Measurements from ENCODE around the gene XRCC4.

The XRCC4 gene

DNA sequence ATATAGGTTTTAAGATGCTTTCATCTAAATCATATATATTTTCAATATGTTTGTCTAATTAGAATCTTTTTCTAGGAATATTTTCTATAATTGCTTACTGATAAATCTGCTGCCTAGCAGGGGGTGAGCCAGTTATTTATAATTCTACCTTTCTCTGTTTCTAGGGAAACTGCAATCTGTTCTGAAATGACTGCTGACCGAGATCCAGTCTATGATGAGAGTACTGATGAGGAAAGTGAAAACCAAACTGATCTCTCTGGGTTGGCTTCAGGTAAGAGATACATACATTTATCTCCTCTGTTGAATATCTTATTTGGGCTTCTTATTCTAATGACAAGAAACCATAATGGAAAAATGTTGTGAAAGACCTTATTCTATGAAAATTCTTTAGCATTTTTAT is 127.3 kb downstream of the XRCC4 start:
- no peak for FAIRE-seq
- DNase-seq (ENCODE audit: insufficient read length), result no peak
- no peak for TF ChIP-seq POLR2AphosphoS5 (IDR thresholded peaks at IDR 0.05; ENCODE audit: low read depth, low read length)

GRCh38 chr5:83209963-83210362 is 132.6 kb downstream of the XRCC4 start:
- DNase-seq (ENCODE audit: insufficient read length) (no peak), FAIRE-seq (no peak)
- TF ChIP-seq POLR2A (IDR thresholded peaks at IDR 0.05; ENCODE audit: low read depth, low read length) (no peak), TAF1 (IDR thresholded peaks at IDR 0.05; ENCODE audit: borderline replicate concordance, low read depth, low read length) (no peak), POLR2AphosphoS5 (IDR thresholded peaks at IDR 0.05; ENCODE audit: low read depth, low read length) (no peak)

- TF ChIP-seq POLR2A (IDR thresholded peaks at IDR 0.05; ENCODE audit: low read depth, low read length) (no peak), TAF1 (IDR thresholded peaks at IDR 0.05; ENCODE audit: borderline replicate concordance, low read depth, low read length) (no peak), POLR2AphosphoS5 (IDR thresholded peaks at IDR 0.05; ENCODE audit: low read depth, low read length) (no peak)
- FAIRE-seq (no peak), DNase-seq (ENCODE audit: insufficient read length) (no peak)
Observed at GRCh38 chr5:83219077-83219476, 141.7 kb downstream of the XRCC4 start.

GRCh38 chr5:83219495-83219894 is 142.1 kb downstream of the XRCC4 start:
- no peak for TF ChIP-seq POLR2AphosphoS5 (IDR thresholded peaks at IDR 0.05; ENCODE audit: low read depth, low read length)
- no peak for TF ChIP-seq TAF1 (IDR thresholded peaks at IDR 0.05; ENCODE audit: borderline replicate concordance, low read depth, low read length)
- TF ChIP-seq POLR2A (IDR thresholded peaks at IDR 0.05; ENCODE audit: low read depth, low read length), result no peak
- DNase-seq (ENCODE audit: insufficient read length), result no peak
- no peak for FAIRE-seq

DNA sequence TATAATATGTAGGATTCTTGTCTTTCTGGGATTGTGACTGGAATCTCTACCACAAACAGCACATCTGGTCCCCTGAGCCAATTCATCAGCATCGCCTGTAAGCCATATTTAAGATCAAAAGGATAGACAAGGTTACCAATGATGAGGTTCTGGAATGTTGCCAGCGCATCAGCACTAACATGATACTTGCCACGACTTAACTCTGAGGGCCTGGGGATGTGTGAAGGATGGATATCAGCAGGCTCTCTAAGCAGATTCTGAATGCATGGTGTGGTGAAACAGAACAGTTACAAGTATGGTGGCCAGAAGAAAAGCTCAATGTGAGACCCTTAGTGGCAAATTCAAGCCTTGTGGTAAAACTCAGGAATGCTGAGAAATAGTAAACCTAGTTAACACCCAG is 143.0 kb downstream of the XRCC4 start:
- no peak for TF ChIP-seq POLR2A (IDR thresholded peaks at IDR 0.05; ENCODE audit: low read depth, low read length)
- no peak for TF ChIP-seq POLR2AphosphoS5 (IDR thresholded peaks at IDR 0.05; ENCODE audit: low read depth, low read length)
- no peak for TF ChIP-seq TAF1 (IDR thresholded peaks at IDR 0.05; ENCODE audit: borderline replicate concordance, low read depth, low read length)
- no peak for DNase-seq (ENCODE audit: insufficient read length)

GRCh38 chr5:83222906-83223305 is 145.6 kb downstream of the XRCC4 start:
- FAIRE-seq (no peak), DNase-seq (ENCODE audit: insufficient read length) (no peak)
- no peak for TF ChIP-seq TAF1 (IDR thresholded peaks at IDR 0.05; ENCODE audit: borderline replicate concordance, low read depth, low read length)
- no peak for TF ChIP-seq POLR2A (IDR thresholded peaks at IDR 0.05; ENCODE audit: low read depth, low read length)
- no peak for TF ChIP-seq POLR2AphosphoS5 (IDR thresholded peaks at IDR 0.05; ENCODE audit: low read depth, low read length)

More for the DNA sequence above, 143.0 kb downstream of the XRCC4 start:
- FAIRE-seq, result no peak

GRCh38 chr5:83227611-83228010 is 150.3 kb downstream of the XRCC4 start:
- TF ChIP-seq POLR2A (IDR thresholded peaks at IDR 0.05; ENCODE audit: low read depth, low read length) (no peak), POLR2AphosphoS5 (IDR thresholded peaks at IDR 0.05; ENCODE audit: low read depth, low read length) (no peak), TAF1 (IDR thresholded peaks at IDR 0.05; ENCODE audit: borderline replicate concordance, low read depth, low read length) (no peak)
- FAIRE-seq (no peak), DNase-seq (ENCODE audit: insufficient read length) (no peak)

DNA sequence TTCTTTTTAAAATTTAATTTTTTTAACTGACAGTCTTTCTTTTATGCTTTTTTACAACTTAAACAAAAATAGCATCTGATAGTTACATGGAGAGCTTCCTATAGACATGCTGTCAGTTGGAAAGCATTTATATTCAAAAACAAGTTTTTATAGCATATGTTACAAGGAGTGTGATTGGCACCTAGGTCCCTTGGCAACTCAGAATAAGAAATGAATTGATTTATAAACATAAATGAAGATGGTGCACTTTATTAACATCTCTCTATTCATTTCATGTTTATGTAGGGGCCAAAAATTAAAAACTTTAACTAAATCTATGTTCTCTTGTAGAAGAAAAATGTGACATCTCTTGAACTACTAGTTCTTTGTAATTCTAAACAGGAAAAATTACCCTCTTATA is 153.2 kb downstream of the XRCC4 start:
- TF ChIP-seq POLR2AphosphoS5 (IDR thresholded peaks at IDR 0.05; ENCODE audit: low read depth, low read length), result no peak
- no peak for TF ChIP-seq POLR2A (IDR thresholded peaks at IDR 0.05; ENCODE audit: low read depth, low read length)
- no peak for TF ChIP-seq TAF1 (IDR thresholded peaks at IDR 0.05; ENCODE audit: borderline replicate concordance, low read depth, low read length)
- no peak for DNase-seq (ENCODE audit: insufficient read length)
- FAIRE-seq, result no peak

GRCh38 chr5:83244516-83244915 is 167.2 kb downstream of the XRCC4 start:
- DNase-seq (ENCODE audit: insufficient read length) (no peak), FAIRE-seq (no peak)
- TF ChIP-seq POLR2A (IDR thresholded peaks at IDR 0.05; ENCODE audit: low read depth, low read length) (no peak), POLR2AphosphoS5 (IDR thresholded peaks at IDR 0.05; ENCODE audit: low read depth, low read length) (no peak), TAF1 (IDR thresholded peaks at IDR 0.05; ENCODE audit: borderline replicate concordance, low read depth, low read length) (no peak)

- DNase-seq (ENCODE audit: insufficient read length) (no peak), FAIRE-seq (no peak)
- TF ChIP-seq POLR2AphosphoS5 (IDR thresholded peaks at IDR 0.05; ENCODE audit: low read depth, low read length), result no peak
- TF ChIP-seq POLR2A (IDR thresholded peaks at IDR 0.05; ENCODE audit: low read depth, low read length), result no peak
- no peak for TF ChIP-seq TAF1 (IDR thresholded peaks at IDR 0.05; ENCODE audit: borderline replicate concordance, low read depth, low read length)
Observed at GRCh38 chr5:83245037-83245436, 167.7 kb downstream of the XRCC4 start.

- no peak for DNase-seq (ENCODE audit: insufficient read length)
- TF ChIP-seq POLR2A (IDR thresholded peaks at IDR 0.05; ENCODE audit: low read depth, low read length) (no peak), POLR2AphosphoS5 (IDR thresholded peaks at IDR 0.05; ENCODE audit: low read depth, low read length) (no peak), TAF1 (IDR thresholded peaks at IDR 0.05; ENCODE audit: borderline replicate concordance, low read depth, low read length) (no peak)
- no peak for FAIRE-seq
Observed at GRCh38 chr5:83246071-83246470, 168.7 kb downstream of the XRCC4 start.

DNA sequence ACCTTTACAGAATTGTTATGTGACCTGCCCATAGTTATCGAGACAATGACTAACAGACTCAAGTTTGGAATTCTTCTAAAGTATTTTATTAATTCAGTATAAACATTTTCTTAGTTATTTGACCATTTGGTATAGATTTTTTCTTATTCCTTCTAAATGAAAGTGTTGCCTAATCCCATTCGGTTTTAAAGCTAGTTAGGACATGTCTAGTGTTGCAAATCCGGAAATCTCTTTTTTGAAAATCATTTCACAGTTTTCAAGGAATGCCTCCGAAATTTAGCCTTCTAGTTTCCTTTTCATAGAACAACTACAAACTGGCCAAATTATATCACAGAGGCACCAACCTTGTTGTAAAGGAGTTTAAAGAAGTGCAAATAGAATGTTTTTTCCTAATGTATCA is 171.8 kb downstream of the XRCC4 start:
- FAIRE-seq (no peak), DNase-seq (ENCODE audit: insufficient read length) (no peak)
- TF ChIP-seq POLR2AphosphoS5 (IDR thresholded peaks at IDR 0.05; ENCODE audit: low read depth, low read length), result no peak
- no peak for TF ChIP-seq POLR2A (IDR thresholded peaks at IDR 0.05; ENCODE audit: low read depth, low read length)
- no peak for TF ChIP-seq TAF1 (IDR thresholded peaks at IDR 0.05; ENCODE audit: borderline replicate concordance, low read depth, low read length)

DNA sequence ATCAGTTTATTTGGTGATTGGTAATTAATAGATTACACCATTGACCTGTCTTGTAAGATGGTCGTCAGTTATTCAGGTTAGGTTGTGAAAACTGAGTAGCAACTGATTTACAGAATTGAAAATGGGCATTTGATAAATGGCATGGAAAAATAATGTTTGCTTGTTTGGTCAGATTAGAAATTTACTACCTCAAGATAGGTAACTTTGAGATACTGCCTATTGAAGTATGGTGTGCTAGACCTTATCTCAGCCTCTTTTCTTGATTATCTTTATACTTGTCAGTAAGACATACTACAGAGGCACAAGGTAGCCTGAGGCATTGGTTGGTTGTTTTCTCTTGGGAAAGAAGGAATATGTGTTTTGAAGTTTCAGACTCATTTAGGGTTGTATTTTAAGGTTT is 174.5 kb downstream of the XRCC4 start:
- FAIRE-seq (no peak), DNase-seq (ENCODE audit: insufficient read length) (no peak)
- TF ChIP-seq TAF1 (IDR thresholded peaks at IDR 0.05; ENCODE audit: borderline replicate concordance, low read depth, low read length) (no peak), POLR2AphosphoS5 (IDR thresholded peaks at IDR 0.05; ENCODE audit: low read depth, low read length) (no peak), POLR2A (IDR thresholded peaks at IDR 0.05; ENCODE audit: low read depth, low read length) (no peak)
